Esophagus squamous epithelium (tissue), 5 donors: ENCODE results near the gene PRR33. TPM values are rescaled to one million over a fixed set of nuclear protein-coding genes. Genes with fewer than 3 reads are reported as not detected.

ENCODE experiments used
- DNase-seq: peaks from one replicate; lab custom pipeline; 2025; lab: John Stamatoyannopoulos, UW
- H3K27ac ChIP-seq, 4 donors: fragments of 200-600 bp; sonication (generic); one replicate each; pipeline ENCODE4 v1.5.1; 2016 to 2019; ENCODE audit warnings: mild to moderate bottlenecking in 1 of 4
- H3K27me3 ChIP-seq, 4 donors: fragments of 200-600 bp; sonication (generic); 1 replicate in 3 of 4; 2 replicates in 1 of 4; pipeline versions ENCODE4 v1.5.1 to v1.6.0; 2017 to 2021; ENCODE audit warnings: antibody characterized with exemption in 1 of 4
- H3K36me3 ChIP-seq, 3 donors: fragments of 200-600 bp; sonication (generic); one replicate each; pipeline ENCODE4 v1.5.1; 2016 to 2019
- H3K4me1 ChIP-seq, 3 donors: fragments of 200-600 bp; sonication (generic); one replicate each; pipeline ENCODE4 v1.5.1; 2017 to 2019
- H3K4me3 ChIP-seq, 4 donors: fragments of 200-600 bp; sonication (generic); 1 replicate in 3 of 4; 2 replicates in 1 of 4; pipeline ENCODE4 v1.5.1; 2016 to 2019; ENCODE audit warnings: mild to moderate bottlenecking in 2 of 4, moderate library complexity in 1 of 4
- H3K9me3 ChIP-seq, 3 donors: fragments of 200-600 bp; sonication (generic); one replicate each; pipeline ENCODE4 v1.5.1; 2016 to 2019
- CTCF ChIP-seq, 6 experiments: fragments of 450-650 bp in 4 of 6; fragments of 200-600 bp in 2 of 6; sonication (generic) in 2 of 6; IDR thresholded peaks; one replicate each; pipeline ENCODE4 v1.5.1; 2016 to 2019; ENCODE audit warnings: antibody characterized with exemption in 6 of 6, mild to moderate bottlenecking in 4 of 6, moderate library complexity in 4 of 6
- POLR2A ChIP-seq, 4 donors: fragments of 450-650 bp; IDR thresholded peaks; one replicate each; pipeline ENCODE4 v1.6.1; 2017; ENCODE audit warnings: antibody characterized with exemption in 4 of 4, mild to moderate bottlenecking in 4 of 4, moderate library complexity in 3 of 4
- WGBS, 2 donors: methylation state at CpG; one replicate each; pipeline ENCODE4 v1.1.5; 2018; 5-methylcytosine and 5-hydroxymethylcytosine counted together
- intact Hi-C: fragments of 100-400 bp; cut with DNase I; formaldehyde crosslinking; loops from one replicate; pipeline ENCODE4 v1.15.0; 2022
- small RNA-seq, 4 donors: library from RNA; depleted of rRNA; stranded (forward); fragments of <200 nt; gene quantifications; one replicate each; pipeline ENCODE3, GENCODE V24; 2016
- total RNA-seq, 4 donors: library from RNA; depleted of rRNA; stranded (reverse); fragments of >200 nt; gene quantifications; one replicate each; pipeline ENCODE4 v1.1.0, GENCODE V29; 2016
- donor health status: DM: yes; HTN: yes; CAD: no.

The PRR33 gene
- total RNA-seq, 4 donors from 2014 or later: not detected

GRCh38 chr11:1839924-1840779 is 51.5 kb downstream of the PRR33 start:
- TF ChIP-seq POLR2A (IDR thresholded peaks at IDR 0.05) (no peak), CTCF (IDR thresholded peaks at IDR 0.05) (no peak)
- Histone ChIP-seq H3K27ac (peak overlapping the region in 3 of 4 donors; percentile 17 to 49 (median 26)), H3K4me1 (peaks cover 13 to 100% (median 24%) of the 10 kb centered on the region in 3 donors), H3K4me3 (peak overlapping the region in 1 of 4 donors; percentile 9), H3K9me3 (no peaks in the 10 kb centered on the region), H3K27me3 (no peaks in the 10 kb centered on the region), H3K36me3 (no peaks in the 10 kb centered on the region)
- no peak for DNase-seq
- intact Hi-C loops: loop anchor here (10.0 kb wide), 1 partner anchor 85 kb away; no protein-coding TSS in a partner anchor
- WGBS, 2 donors: 51 to 63% methylated on average over 1 to 5 of the region's 26 CpGs

- H3K27me3 ChIP-seq: peaks cover 0 to 5% (median 0%) of the 10 kb centered on the region in 4 donors
- DNase-seq: no peak
- no peaks in the 10 kb centered on the region for H3K36me3 ChIP-seq
- TF ChIP-seq CTCF (IDR thresholded peaks at IDR 0.05) (no peak), POLR2A (IDR thresholded peaks at IDR 0.05) (no peak)
- peak overlapping the region in 1 of 4 donors; percentile 17 for H3K27ac ChIP-seq
- 30 to 64% methylated on average over 3 to 8 of the region's 12 CpGs for WGBS, 2 donors
- intact Hi-C loops: no loop called here
- H3K4me3 ChIP-seq: no peak overlapping the region
- peaks cover 13 to 100% (median 24%) of the 10 kb centered on the region in 3 donors for H3K4me1 ChIP-seq
- H3K9me3 ChIP-seq: no peaks in the 10 kb centered on the region
These were observed 52.3 kb downstream of the PRR33 start for GRCh38 chr11:1839204-1839923.

DNA sequence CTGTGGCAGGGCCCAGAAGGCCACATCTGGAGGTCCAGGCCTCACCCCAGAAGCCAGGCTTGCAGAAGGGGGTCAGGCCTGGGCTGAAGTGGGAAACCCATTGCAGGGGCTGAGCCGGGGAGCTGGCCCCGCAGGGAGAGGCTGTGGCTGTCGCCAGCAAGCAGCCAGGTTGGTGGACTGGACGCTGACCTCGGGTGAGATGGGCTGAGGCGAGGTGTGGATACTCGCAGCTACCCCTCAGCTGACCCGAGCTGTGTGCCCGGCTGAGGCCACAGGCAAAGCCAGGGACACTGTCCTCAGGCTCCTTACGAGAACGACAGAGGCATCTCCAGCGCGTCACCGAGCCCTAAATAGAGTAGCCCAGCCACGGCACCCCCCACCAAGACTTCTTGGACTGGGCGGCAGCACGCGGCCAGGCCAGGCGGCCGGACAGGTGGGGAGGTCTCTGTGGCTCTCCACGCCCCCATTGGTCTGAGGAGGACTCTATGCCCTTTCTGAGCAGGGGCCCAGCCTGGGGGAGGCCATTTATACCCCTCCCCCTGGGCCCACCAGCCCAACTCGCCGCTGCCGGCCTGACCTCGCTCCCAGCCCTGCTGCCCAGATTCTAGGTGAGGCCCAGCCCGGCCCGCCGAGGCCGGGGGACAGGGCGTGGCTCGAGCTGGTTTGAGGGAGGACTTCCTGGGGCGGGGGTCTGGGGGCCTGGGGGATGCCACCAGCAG is 53.1 kb downstream of the PRR33 start, which contains the start of gene TNNI2:
Gene TNNI2, plus strand, starts transcription at position 556 of the 719 bp plus-strand sequence. CDS start 716 bp downstream, outside the sequence.
- Histone ChIP-seq H3K27me3 (peaks cover 0 to 5% (median 0%) of the 10 kb centered on the region in 4 donors), H3K27ac (peak within 1 kb of the TSS in 3 of 4 donors; percentile 16 to 94 (median 51)), H3K4me3 (peak within 1 kb of the TSS in 2 of 4 donors; percentile 22 to 41), H3K4me1 (peaks cover 13 to 99% (median 28%) of the 10 kb centered on the region in 3 donors), H3K9me3 (no peaks in the 10 kb centered on the region), H3K36me3 (no peaks in the 10 kb centered on the region)
- no peak for DNase-seq
- intact Hi-C loops: no loop called here
- TF ChIP-seq CTCF (IDR thresholded peaks at IDR 0.05) (no peak), POLR2A (IDR thresholded peaks at IDR 0.05) (no peak)
- 97% methylated on average over 13 of the region's 32 CpGs; no CpG with 5 or more reads in 1 of the 2 donors for WGBS, 2 donors

Small RNA genes within 50 kb of the gene (small RNA-seq; reads per million reads assigned to genes)
- gene AC051649.1 (0 reads per million in 4 donors), gene MIR4298 (0 reads per million in 4 donors)

Other genes with a start within 250 kb of the PRR33 start
- gene KRTAP5-6, start 194.7 kb downstream of the PRR33 start, total RNA-seq: not detected
- gene IFITM10, start 141.3 kb downstream of the PRR33 start, total RNA-seq: 1 to 10 TPM in 3 of 4 donors, under 1 TPM in 1; 0.88 to 6.3 (median 2.4) TPM
- 100 to 1,000 TPM; 369 to 649 (median 567) TPM for gene CTSD, start 128.0 kb downstream of the PRR33 start, total RNA-seq
- gene SYT8, start 56.9 kb downstream of the PRR33 start, total RNA-seq: 100 to 1,000 TPM in 1 of 4 donors, 10 to 100 TPM in 3; 28.7 to 110 (median 69.3) TPM
- gene TNNI2, start 52.9 kb downstream of the PRR33 start, total RNA-seq: 10 to 100 TPM in 3 of 4 donors, not detected in 1; 14.7 to 23.8 (median 15.0) TPM
- gene LSP1, start 38.8 kb downstream of the PRR33 start, total RNA-seq: 10 to 100 TPM; 23.3 to 75.9 (median 46.4) TPM
- 1 to 10 TPM in 2 of 4 donors, under 1 TPM in 1, not detected in 1; 0.76 to 3.1 (median 1.6) TPM for gene TNNT3, start 27.8 kb upstream of the PRR33 start, total RNA-seq
- gene MRPL23, start 55.4 kb upstream of the PRR33 start, total RNA-seq: 100 to 1,000 TPM; 128 to 231 (median 155) TPM
- gene H19, start 105.9 kb upstream of the PRR33 start, total RNA-seq: 100 to 1,000 TPM in 1 of 4 donors, 10 to 100 TPM in 2, 1 to 10 TPM in 1; 4.7 to 121 (median 47.8) TPM
- gene IGF2, start 247.5 kb upstream of the PRR33 start, total RNA-seq: 10 to 100 TPM in 1 of 4 donors, 1 to 10 TPM in 2, under 1 TPM in 1; 0.76 to 35.3 (median 2.8) TPM